ENCODE measurements around the gene WNT2B. TPM values are rescaled to one million over a fixed set of nuclear protein-coding genes. Genes with fewer than 3 reads are reported as not detected.

WNT2B gene
- 146 to 165 TPM (median 151 TPM) in 3 replicates for total RNA-seq

DNA sequence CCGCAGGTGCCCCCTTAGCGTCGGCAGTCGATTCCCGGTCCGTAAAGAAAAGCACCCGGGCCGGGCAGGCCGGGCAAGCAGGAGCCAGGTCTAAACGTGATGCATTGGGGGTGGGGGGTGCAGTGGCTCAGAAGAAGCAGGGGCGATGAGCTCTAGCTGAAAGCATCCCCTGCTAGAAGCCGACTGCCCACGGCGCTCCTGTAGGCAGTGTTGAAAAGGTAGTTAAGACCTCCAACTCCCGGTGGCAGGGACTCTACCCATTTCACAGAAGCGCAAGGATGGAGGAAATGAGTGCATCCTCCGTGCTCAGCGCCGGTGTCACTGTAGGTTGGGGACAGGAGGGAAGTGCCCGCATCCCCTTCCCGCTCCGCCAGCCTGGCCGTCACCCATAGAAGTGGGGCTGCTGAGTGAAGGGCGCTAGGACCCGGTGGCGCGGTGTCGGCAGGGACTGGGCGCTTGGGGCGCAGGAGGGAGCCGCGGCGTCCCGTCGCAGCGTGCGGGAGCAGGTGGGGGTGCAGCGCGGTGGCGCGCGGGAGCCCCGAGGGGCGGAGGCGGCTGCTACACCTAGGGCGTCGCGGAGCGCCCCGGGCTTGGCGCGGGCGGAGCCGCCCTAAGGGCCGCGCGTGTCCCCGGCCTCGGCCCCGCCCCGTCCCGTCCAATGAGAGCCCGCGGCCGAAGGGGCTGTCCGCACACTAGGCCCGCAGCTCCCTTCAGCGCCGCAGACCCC lies at the start of gene WNT2B:
Gene WNT2B, plus strand, starts transcription at position 688 of the 727 bp plus-strand sequence. CDS start 298 bp downstream, outside the sequence.
- TF ChIP-seq, protein P1, sequence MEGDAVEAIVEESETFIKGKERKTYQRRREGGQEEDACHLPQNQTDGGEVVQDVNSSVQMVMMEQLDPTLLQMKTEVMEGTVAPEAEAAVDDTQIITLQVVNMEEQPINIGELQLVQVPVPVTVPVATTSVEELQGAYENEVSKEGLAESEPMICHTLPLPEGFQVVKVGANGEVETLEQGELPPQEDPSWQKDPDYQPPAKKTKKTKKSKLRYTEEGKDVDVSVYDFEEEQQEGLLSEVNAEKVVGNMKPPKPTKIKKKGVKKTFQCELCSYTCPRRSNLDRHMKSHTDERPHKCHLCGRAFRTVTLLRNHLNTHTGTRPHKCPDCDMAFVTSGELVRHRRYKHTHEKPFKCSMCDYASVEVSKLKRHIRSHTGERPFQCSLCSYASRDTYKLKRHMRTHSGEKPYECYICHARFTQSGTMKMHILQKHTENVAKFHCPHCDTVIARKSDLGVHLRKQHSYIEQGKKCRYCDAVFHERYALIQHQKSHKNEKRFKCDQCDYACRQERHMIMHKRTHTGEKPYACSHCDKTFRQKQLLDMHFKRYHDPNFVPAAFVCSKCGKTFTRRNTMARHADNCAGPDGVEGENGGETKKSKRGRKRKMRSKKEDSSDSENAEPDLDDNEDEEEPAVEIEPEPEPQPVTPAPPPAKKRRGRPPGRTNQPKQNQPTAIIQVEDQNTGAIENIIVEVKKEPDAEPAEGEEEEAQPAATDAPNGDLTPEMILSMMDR (IDR thresholded peaks at IDR 0.05; ENCODE audit: unreplicated experiment), result no peak
- Mint-ChIP-seq H3K27me3 (ENCODE audit: low read depth) (peaks cover 33% of the 10 kb centered on the region), H3K4me3 (peak within 1 kb of the TSS; percentile 84), H3K36me3 (no peaks in the 10 kb centered on the region), H3K27ac (peak within 1 kb of the TSS; percentile 93), H3K4me1 (peaks cover 72% of the 10 kb centered on the region), H3K9me3 (no peaks in the 10 kb centered on the region)
- DNase-seq (ENCODE audit: low spot score in 2 of 2, unreplicated experiment in 2 of 2), result peak in 1 of 2 experiments; percentile 66

GRCh38 chr1:112460615-112461014 lies 48.1 kb upstream of the WNT2B start:
- Mint-ChIP-seq H3K36me3 (peaks cover 14% of the 10 kb centered on the region), H3K4me3 (no peak overlapping the region), H3K27me3 (ENCODE audit: low read depth) (no peaks in the 10 kb centered on the region), H3K27ac (peak overlapping the region; percentile 84), H3K4me1 (peaks cover 38% of the 10 kb centered on the region), H3K9me3 (no peaks in the 10 kb centered on the region)
- no peak for DNase-seq (ENCODE audit: low spot score in 2 of 2, unreplicated experiment in 2 of 2)
- TF ChIP-seq, protein P1 (IDR thresholded peaks at IDR 0.05; ENCODE audit: unreplicated experiment), result no peak

- TF ChIP-seq, protein P1 (IDR thresholded peaks at IDR 0.05; ENCODE audit: unreplicated experiment), result no peak
- H3K27ac Mint-ChIP-seq, result peak overlapping the region; percentile 84
- peaks cover 8% of the 10 kb centered on the region for H3K36me3 Mint-ChIP-seq
- DNase-seq (ENCODE audit: low spot score in 2 of 2, unreplicated experiment in 2 of 2), result no peak
- no peaks in the 10 kb centered on the region for H3K9me3 Mint-ChIP-seq
- H3K27me3 Mint-ChIP-seq (ENCODE audit: low read depth), result no peaks in the 10 kb centered on the region
- no peak overlapping the region for H3K4me3 Mint-ChIP-seq
- H3K4me1 Mint-ChIP-seq, result peaks cover 46% of the 10 kb centered on the region
Observed at GRCh38 chr1:112461200-112461871, 47.4 kb upstream of the WNT2B start.

DNA sequence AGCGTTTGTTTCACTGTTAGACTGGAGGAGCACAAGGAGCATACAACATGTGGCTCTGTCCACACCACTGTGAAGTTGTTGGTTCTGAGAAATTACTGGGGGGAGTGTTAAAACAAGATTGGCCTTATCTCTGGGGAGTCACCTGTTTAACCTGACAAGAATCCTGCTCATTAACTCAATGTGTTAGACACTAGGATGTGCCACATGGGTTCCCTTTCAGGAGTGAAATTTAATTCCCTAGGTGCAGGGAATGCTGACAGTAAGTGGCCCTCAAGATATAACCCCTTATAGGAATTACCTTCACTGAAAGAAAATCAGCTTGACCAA lies 45.8 kb upstream of the WNT2B start:
- peaks cover 53% of the 10 kb centered on the region for H3K4me1 Mint-ChIP-seq
- no peak overlapping the region for H3K4me3 Mint-ChIP-seq
- DNase-seq (ENCODE audit: low spot score in 2 of 2, unreplicated experiment in 2 of 2), result no peak

DNA sequence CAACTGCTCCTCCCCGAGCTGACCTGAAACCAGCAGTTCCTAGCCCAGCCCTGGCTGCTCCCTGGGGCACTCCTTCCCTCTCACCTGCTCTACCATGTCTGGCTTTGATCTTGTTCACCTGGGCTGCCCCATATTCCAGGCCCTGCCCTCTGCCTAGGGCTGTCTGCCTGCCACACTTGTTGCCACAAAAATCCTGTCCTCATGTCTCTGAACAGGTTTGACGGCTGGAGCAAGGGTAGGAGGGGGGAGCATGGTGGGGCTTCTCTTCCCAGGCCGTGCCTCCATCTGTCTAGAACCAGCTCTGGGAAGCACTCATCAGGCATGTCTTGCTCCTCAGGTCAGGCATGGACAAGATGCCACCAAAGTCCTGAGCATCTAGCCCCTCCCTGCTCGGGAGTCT lies 44.3 kb upstream of the WNT2B start:
- Mint-ChIP-seq H3K27me3 (ENCODE audit: low read depth) (no peaks in the 10 kb centered on the region), H3K36me3 (no peaks in the 10 kb centered on the region), H3K27ac (peak overlapping the region; percentile 72), H3K4me1 (peaks cover 53% of the 10 kb centered on the region), H3K9me3 (no peaks in the 10 kb centered on the region), H3K4me3 (no peak overlapping the region)
- TF ChIP-seq, protein P1 (IDR thresholded peaks at IDR 0.05; ENCODE audit: unreplicated experiment), result no peak
- no peak for DNase-seq (ENCODE audit: low spot score in 2 of 2, unreplicated experiment in 2 of 2)

More for the DNA sequence above, 45.8 kb upstream of the WNT2B start:
- Mint-ChIP-seq H3K36me3 (no peaks in the 10 kb centered on the region), H3K9me3 (no peaks in the 10 kb centered on the region), H3K27me3 (ENCODE audit: low read depth) (no peaks in the 10 kb centered on the region), H3K27ac (peak overlapping the region; percentile 51)
- TF ChIP-seq, protein P1 (IDR thresholded peaks at IDR 0.05; ENCODE audit: unreplicated experiment), result no peak
